H1 (cell line): ENCODE measurements around the gene PDE1C. TPM values are rescaled to one million over a fixed set of nuclear protein-coding genes. Genes with fewer than 3 reads are reported as not detected.

Experiments
- CTCF ChIA-PET: fragments of 300-600 bp; sonication (Branson Sonifier 250); formaldehyde crosslinking; loops from one replicate; lab custom pipeline; 2021; ENCODE audit not compliant: partially characterized antibody; lab: Charles Lee
- POLR2A ChIA-PET: fragments of 300-600 bp; sonication (Branson Sonifier 250); formaldehyde crosslinking; loops from one replicate; lab custom pipeline; 2021; ENCODE audit warnings: inconsistent platforms; ENCODE audit not compliant: partially characterized antibody; lab: Charles Lee
- DNase-seq, 2 experiments: peaks; one replicate each; pipeline versions ENCODE4 v3.0.0 to v3.0.0-alpha.2; 2010 to 2022; ENCODE audit warnings: low spot score in 2 of 2, low read depth in 1 of 2, mixed read lengths in 1 of 2
- FAIRE-seq: peaks from 2 replicates; lab custom pipeline; 2011; peaks lifted over from hg19 to GRCh38; lab: Jason Lieb, UNC
- H2AFZ ChIP-seq: 2 replicates; pipeline ENCODE4 v1.8.1; 2012; ENCODE audit warnings: low read length, inconsistent platforms
- H2AK5ac ChIP-seq: 2 replicates; pipeline ENCODE4 v1.6.1; 2013; ENCODE audit warnings: low read depth, low read length
- H2BK120ac ChIP-seq: replicated peaks from 2 replicates; pipeline ENCODE3; 2013; ENCODE audit warnings: low read depth, low read length, inconsistent platforms
- H2BK12ac ChIP-seq: 2 replicates; pipeline ENCODE4 v1.6.1; 2013; ENCODE audit warnings: low read depth, low read length
- H2BK15ac ChIP-seq: 2 replicates; pipeline ENCODE4 v1.6.1; 2013; ENCODE audit warnings: low read length
- H2BK20ac ChIP-seq: 2 replicates; pipeline ENCODE4 v1.6.1; 2013; ENCODE audit warnings: low read length
- H2BK5ac ChIP-seq: 2 replicates; pipeline ENCODE4 v1.6.1; 2013; ENCODE audit warnings: low read depth, low read length
- H3K14ac ChIP-seq: 2 replicates; pipeline ENCODE4 v1.6.1; 2013; ENCODE audit warnings: inconsistent platforms; ENCODE audit not compliant: insufficient read length
- H3K18ac ChIP-seq: 2 replicates; pipeline ENCODE4 v1.6.1; 2013; ENCODE audit warnings: low read length; ENCODE audit errors: extremely low read depth
- H3K23ac ChIP-seq: 2 replicates; pipeline ENCODE4 v1.6.1; 2013; ENCODE audit warnings: inconsistent platforms; ENCODE audit not compliant: insufficient read length
- H3K23me2 ChIP-seq: 2 replicates; pipeline ENCODE4 v1.6.1; 2013; ENCODE audit warnings: low read depth, low read length
- H3K27ac ChIP-seq: 2 replicates; pipeline ENCODE4 v1.6.1; 2011; ENCODE audit warnings: low read depth, low read length, inconsistent platforms
- H3K27me3 ChIP-seq, 4 experiments: replicated peaks in 1 of 4; 1 replicate in 1 of 4; 2 replicates in 3 of 4; pipeline versions ENCODE4 v1.6.1 to v1.8.1; 2011 to 2013; ENCODE audit warnings: low read length in 3 of 4, mild to moderate bottlenecking in 3 of 4, inconsistent platforms in 2 of 4, mixed read lengths in 2 of 4, moderate library complexity in 1 of 4; ENCODE audit not compliant: control insufficient read depth in 3 of 4, insufficient read depth in 3 of 4; ENCODE audit errors: extremely low read depth in 1 of 4
- H3K36me3 ChIP-seq, 4 experiments: 2 replicates each; pipeline versions ENCODE4 v1.6.1 to v1.8.1; 2011 to 2013; ENCODE audit warnings: mild to moderate bottlenecking in 4 of 4, low read length in 3 of 4, moderate library complexity in 2 of 4, control low read depth in 1 of 4, inconsistent platforms in 1 of 4; ENCODE audit not compliant: insufficient read depth in 4 of 4, control insufficient read depth in 2 of 4
- H3K4ac ChIP-seq: replicated peaks from 2 replicates; pipeline ENCODE3; 2013; ENCODE audit warnings: low read length, low read depth, mixed read lengths, inconsistent platforms; ENCODE audit not compliant: insufficient read length
- H3K4me1 ChIP-seq, 4 experiments: replicated peaks in 1 of 4; 1 replicate in 1 of 4; 2 replicates in 3 of 4; pipeline versions ENCODE4 v1.6.1 to v1.8.1; 2011 to 2013; ENCODE audit warnings: low read length in 3 of 4, inconsistent platforms in 2 of 4, mixed read lengths in 1 of 4; ENCODE audit not compliant: insufficient read depth in 4 of 4, control insufficient read depth in 3 of 4
- H3K4me2 ChIP-seq, 2 experiments: 2 replicates each; pipeline versions ENCODE4 v1.6.1 to v1.8.1; 2011 to 2013; ENCODE audit warnings: low read depth in 2 of 2, low read length in 2 of 2, control low read depth in 1 of 2, inconsistent platforms in 1 of 2, mild to moderate bottlenecking in 1 of 2; ENCODE audit not compliant: insufficient read depth in 1 of 2
- H3K4me3 ChIP-seq, 4 experiments: fragments of 200-600, 300-600 bp in 1 of 4; sonication (generic), shearing (Covaris generic), sonication (Bioruptor Twin) in 1 of 4; 2 replicates each; pipeline versions ENCODE4 v1.5.1 to v1.8.1; 2011 to 2016; ENCODE audit warnings: low read length in 4 of 4, low read depth in 3 of 4, control low read depth in 2 of 4, inconsistent platforms in 2 of 4, mild to moderate bottlenecking in 2 of 4, mixed read lengths in 1 of 4, moderate library complexity in 1 of 4; ENCODE audit not compliant: insufficient read depth in 2 of 4; ENCODE audit errors: extremely low read depth in 1 of 4
- H3K56ac ChIP-seq: replicated peaks from 2 replicates; pipeline ENCODE3; 2013; ENCODE audit warnings: low read depth, mild to moderate bottlenecking, mixed read lengths, low read length, inconsistent platforms; ENCODE audit not compliant: insufficient read length
- H3K79me1 ChIP-seq: 2 replicates; pipeline ENCODE4 v1.6.1; 2013; ENCODE audit warnings: low read depth, low read length, control low read depth
- H3K79me2 ChIP-seq, 2 experiments: 2 replicates each; pipeline versions ENCODE4 v1.6.1 to v1.8.1; 2012 to 2013; ENCODE audit warnings: low read length in 2 of 2, mild to moderate bottlenecking in 2 of 2, inconsistent platforms in 1 of 2; ENCODE audit not compliant: insufficient read depth in 2 of 2, control insufficient read depth in 1 of 2
- H3K9ac ChIP-seq, 4 experiments: replicated peaks in 1 of 4; 1 replicate in 1 of 4; 2 replicates in 3 of 4; pipeline versions ENCODE4 v1.6.1 to v1.8.1; 2011 to 2013; ENCODE audit warnings: low read depth in 3 of 4, low read length in 3 of 4, control low read depth in 2 of 4, mild to moderate bottlenecking in 2 of 4, moderate library complexity in 2 of 4, inconsistent platforms in 1 of 4; ENCODE audit errors: extremely low read depth in 1 of 4
- H3K9me3 ChIP-seq, 2 experiments: 2 replicates each; pipeline versions ENCODE4 v1.6.1 to v1.8.1; 2012 to 2013; ENCODE audit warnings: mild to moderate bottlenecking in 2 of 2, moderate library complexity in 2 of 2, control low read depth in 1 of 2, inconsistent platforms in 1 of 2, low read depth in 1 of 2, low read length in 1 of 2, mixed read lengths in 1 of 2; ENCODE audit not compliant: insufficient read depth in 2 of 2
- H4K20me1 ChIP-seq, 2 experiments: replicated peaks in 1 of 2; 2 replicates each; pipeline versions ENCODE3 to v1.8.1; 2011 to 2013; ENCODE audit warnings: inconsistent platforms in 2 of 2, low read length in 2 of 2, mild to moderate bottlenecking in 1 of 2; ENCODE audit not compliant: insufficient read depth in 2 of 2, control insufficient read depth in 1 of 2
- H4K5ac ChIP-seq: 2 replicates; pipeline ENCODE4 v1.6.1; 2013; ENCODE audit warnings: low read length, low read depth, mixed read lengths, inconsistent platforms; ENCODE audit not compliant: insufficient read length
- H4K8ac ChIP-seq: 2 replicates; pipeline ENCODE4 v1.8.0; 2013; ENCODE audit warnings: mild to moderate bottlenecking, moderate library complexity, low read length, inconsistent platforms; ENCODE audit not compliant: insufficient read depth; ENCODE audit errors: extremely low read depth
- H4K91ac ChIP-seq: replicated peaks from 2 replicates; pipeline ENCODE3; 2013; ENCODE audit warnings: low read length, mixed read lengths, inconsistent platforms; ENCODE audit not compliant: insufficient read length
- BCL11A ChIP-seq, 2 experiments: IDR thresholded peaks; one replicate each; pipeline ENCODE4 v1.6.1; 2011; ENCODE audit warnings: low read depth in 2 of 2, low read length in 2 of 2, mild to moderate bottlenecking in 2 of 2
- WGBS, 2 experiments: shearing (Covaris generic) in 1 of 2; methylation state at CpG; one replicate each; pipeline versions ENCODE4 v1.1.6 to v1.1.7; 2013 to 2015; ENCODE audit warnings: low lambda C conversion rate in 2 of 2, mixed read lengths in 2 of 2, inconsistent platforms in 1 of 2, low coverage in 1 of 2, missing lambda C conversion rate in 1 of 2; ENCODE audit not compliant: insufficient replicate concordance in 2 of 2, insufficient coverage in 1 of 2, insufficient read length in 1 of 2; ENCODE audit errors: extremely low coverage in 1 of 2, missing lambda C conversion rate in 1 of 2; 5-methylcytosine and 5-hydroxymethylcytosine counted together
- polyA plus RNA-seq, 7 experiments: library from polyadenylated mRNA; depleted of rRNA in 3 of 7; stranded (reverse) in 5 of 7; unstranded in 2 of 7; fragments of >200 nt in 5 of 7; fragments of 200-250 nt in 2 of 7; gene quantifications; 1 replicate in 5 of 7; 2 replicates in 1 of 7; 4 replicates in 1 of 7; pipeline versions ENCODE4 v1.2.1 to v1.2.3, GENCODE V29; 2011 to 2013; ENCODE audit warnings: missing spikeins in 2 of 7, mixed read lengths in 2 of 7
- total RNA-seq: library from RNA; stranded (reverse); fragmentation: NEBNext Ultra II Directional; extraction: Animal tissue kit (Norgen Biotek cat#: 25700); gene quantifications from 2 replicates; pipeline ENCODE4 v1.2.1, GENCODE V29; 2021

PDE1C gene
- total and polyA plus RNA-seq, 2 of the 8 experiments (the other 6 are each of a cell fraction or from before 2014, with no cell fraction given): 0.11 to 1.1 TPM

GRCh38 chr7:31948029-31948428 is 122.2 kb downstream of the PDE1C start:
- Histone ChIP-seq H3K27ac (no peak overlapping the region), H3K56ac (no peak overlapping the region), H4K20me1 (no peaks in the 10 kb centered on the region), H3K4me2 (no peak overlapping the region), H3K14ac (no peak overlapping the region), H2BK5ac (no peak overlapping the region), H2BK12ac (no peak overlapping the region), H3K9ac (no peak overlapping the region), H2AFZ (no peak overlapping the region), H2BK15ac (no peak overlapping the region), H3K27me3 (no peaks in the 10 kb centered on the region), H2AK5ac (no peak overlapping the region), H4K91ac (no peak overlapping the region), H3K79me2 (no peaks in the 10 kb centered on the region), H3K36me3 (no peaks in the 10 kb centered on the region), H2BK20ac (no peak overlapping the region), H3K4me1 (no peaks in the 10 kb centered on the region), H4K8ac (no peak overlapping the region), H3K4me3 (no peak overlapping the region), H3K4ac (no peak overlapping the region), H3K23ac (no peak overlapping the region), H4K5ac (no peak overlapping the region), H2BK120ac (no peak overlapping the region), H3K18ac (no peak overlapping the region), H3K23me2 (no peaks in the 10 kb centered on the region), H3K9me3 (peaks cover 3 to 5% of the 10 kb centered on the region in 2 experiments; a peak in 2 of 4 replicates), H3K79me1 (no peaks in the 10 kb centered on the region)
- CTCF ChIA-PET: interaction anchor here (0.8 to 1.1 kb wide), 2 partner anchors 9 to 29 kb away, joined by 3 to 4 read pairs; no protein-coding TSS in a partner anchor
- WGBS, 2 experiments: 83% methylated on average over 1 of the region's 1 CpG; no CpG with 5 or more reads in 1 of the 2 experiments
- POLR2A ChIA-PET: no interaction called here
- no peak for DNase-seq
- no peak for FAIRE-seq
- no peak for TF ChIP-seq BCL11A (IDR thresholded peaks at IDR 0.05; ENCODE audit: low read depth in 2 of 2, low read length in 2 of 2)
